Activated CD4-positive, alpha-beta T cell treated with anti-CD3 and anti-CD28 coated beads, Interleukin-2, Interleukin-4, amounts not matched to agents 100 ng/mL and 50 ng/mL, durations not matched to agents 16 hours and 8 hours (primary cell): ENCODE measurements around the gene TCAP.
A peak's percentile ranks its signal among the peaks of the same experiment; 100 is the strongest.

ENCODE experiments used
- DNase-seq: peaks from one replicate; pipeline ENCODE4 v3.0.0-alpha.2; 2020; ENCODE audit warnings: low spot score

The TCAP gene

GRCh38 chr17:39629494-39629880 lies 35.7 kb upstream of the TCAP start:
- no peak for DNase-seq

- DNase-seq, result no peak
Measured at GRCh38 chr17:39629898-39630297, 35.3 kb upstream of the TCAP start.

GRCh38 chr17:39631403-39631802 lies 33.7 kb upstream of the TCAP start:
- DNase-seq, result no peak

GRCh38 chr17:39632153-39632941 lies 32.8 kb upstream of the TCAP start:
- no peak for DNase-seq

GRCh38 chr17:39633570-39634183 lies 31.5 kb upstream of the TCAP start:
- DNase-seq, result no peak

GRCh38 chr17:39634384-39634871 lies 30.7 kb upstream of the TCAP start:
- DNase-seq, result peak; percentile 48

- DNase-seq, result no peak
Measured at GRCh38 chr17:39635614-39636176, 29.5 kb upstream of the TCAP start.

GRCh38 chr17:39636587-39636926 lies 28.6 kb upstream of the TCAP start:
- DNase-seq, result no peak

- peak; percentile 89 for DNase-seq
Measured at GRCh38 chr17:39636927-39637736, 28.0 kb upstream of the TCAP start, which contains the start of gene STARD3. Gene STARD3 (plus strand): TSS chr17:39637144. CDS start chr17:39653532, 16,388 bp downstream.

GRCh38 chr17:39638317-39638716 lies 26.8 kb upstream of the TCAP start:
- no peak for DNase-seq

GRCh38 chr17:39639043-39639442 lies 26.1 kb upstream of the TCAP start:
- no peak for DNase-seq

- no peak for DNase-seq
Measured at GRCh38 chr17:39639566-39640458, 25.3 kb upstream of the TCAP start.

GRCh38 chr17:39640591-39641031 lies 24.5 kb upstream of the TCAP start:
- DNase-seq, result no peak

- DNase-seq, result no peak
Measured at GRCh38 chr17:39641097-39641496, 24.1 kb upstream of the TCAP start.

GRCh38 chr17:39641883-39642282 lies 23.3 kb upstream of the TCAP start:
- DNase-seq, result no peak

GRCh38 chr17:39642291-39643074 lies 22.7 kb upstream of the TCAP start:
- no peak for DNase-seq

- no peak for DNase-seq
Measured at GRCh38 chr17:39643271-39643670, 21.9 kb upstream of the TCAP start.

GRCh38 chr17:39647256-39647655 lies 17.9 kb upstream of the TCAP start:
- DNase-seq, result no peak

GRCh38 chr17:39648616-39649366 lies 16.4 kb upstream of the TCAP start:
- no peak for DNase-seq

GRCh38 chr17:39650121-39650579 lies 15.0 kb upstream of the TCAP start:
- no peak for DNase-seq
